Liver (tissue), 9 donors: Measurements from ENCODE around the gene ZNF101. TPM values are rescaled to one million over a fixed set of nuclear protein-coding genes. Genes with fewer than 3 reads are reported as not detected.

Experiments
- DNase-seq: peaks from one replicate; pipeline ENCODE4 v3.0.0-alpha.2; 2017; ENCODE audit warnings: low spot score
- H3K27ac ChIP-seq, 2 donors: one replicate each; pipeline ENCODE4 v1.7.0; 2013; ENCODE audit warnings: inconsistent platforms in 2 of 2, low read length in 2 of 2, control low read depth in 1 of 2, low read depth in 1 of 2, mild to moderate bottlenecking in 1 of 2
- H3K27me3 ChIP-seq, 4 donors: one replicate each; pipeline versions ENCODE4 v1.6.1 to v1.7.0; 2013; ENCODE audit warnings: low read length in 3 of 4, inconsistent platforms in 1 of 4, mild to moderate bottlenecking in 1 of 4, moderate library complexity in 1 of 4; ENCODE audit not compliant: control insufficient read depth in 4 of 4, insufficient read depth in 4 of 4
- H3K36me3 ChIP-seq, 4 donors: one replicate each; pipeline versions ENCODE4 v1.6.1 to v1.7.0; 2013; ENCODE audit warnings: low read length in 3 of 4, mild to moderate bottlenecking in 3 of 4, low read depth in 1 of 4, moderate library complexity in 1 of 4; ENCODE audit not compliant: control insufficient read depth in 4 of 4, insufficient read depth in 3 of 4
- H3K4me1 ChIP-seq, 4 donors: one replicate each; pipeline versions ENCODE4 v1.6.1 to v1.7.0; 2013; ENCODE audit warnings: low read length in 3 of 4, mild to moderate bottlenecking in 3 of 4, moderate library complexity in 1 of 4; ENCODE audit not compliant: control insufficient read depth in 4 of 4, insufficient read depth in 4 of 4
- H3K4me3 ChIP-seq, 3 donors: one replicate each; pipeline versions ENCODE4 v1.6.1 to v1.7.0; 2013; ENCODE audit warnings: low read length in 3 of 3, control low read depth in 1 of 3, low read depth in 1 of 3, mild to moderate bottlenecking in 1 of 3
- H3K9ac ChIP-seq, 2 donors: one replicate each; pipeline ENCODE4 v1.7.0; 2013; ENCODE audit warnings: low read length in 2 of 2, mild to moderate bottlenecking in 2 of 2, moderate library complexity in 2 of 2, control low read depth in 1 of 2, low read depth in 1 of 2
- H3K9me3 ChIP-seq, 4 donors: one replicate each; pipeline versions ENCODE4 v1.6.1 to v1.7.0; 2013; ENCODE audit warnings: low read length in 3 of 4; ENCODE audit not compliant: control insufficient read depth in 4 of 4
- EGR1 ChIP-seq, 2 donors: IDR thresholded peaks; 2 replicates each; pipeline ENCODE4 v1.6.1; 2016 to 2018; ENCODE audit warnings: antibody characterized with exemption in 2 of 2, low read depth in 2 of 2
- FOXA1 ChIP-seq: IDR thresholded peaks from 2 replicates; pipeline ENCODE4 v1.6.1; 2016; ENCODE audit warnings: antibody characterized with exemption
- FOXA2 ChIP-seq: IDR thresholded peaks from 2 replicates; pipeline ENCODE4 v1.6.1; 2016; ENCODE audit warnings: antibody characterized with exemption
- GABPA ChIP-seq, 2 donors: IDR thresholded peaks in 1 of 2; conservative IDR thresholded peaks in 1 of 2; 2 replicates each; pipeline ENCODE4 v1.6.1; 2016; ENCODE audit warnings: antibody characterized with exemption in 2 of 2, mild to moderate bottlenecking in 1 of 2, moderate library complexity in 1 of 2
- HNF4A ChIP-seq, 2 donors: conservative IDR thresholded peaks; 2 replicates each; pipeline ENCODE4 v1.6.1; 2016; ENCODE audit warnings: antibody characterized with exemption in 2 of 2, mild to moderate bottlenecking in 2 of 2
- HNF4G ChIP-seq: IDR thresholded peaks from 2 replicates; pipeline ENCODE4 v1.6.1; 2016; ENCODE audit warnings: antibody characterized with exemption
- JUND ChIP-seq, 2 donors: IDR thresholded peaks; 2 replicates each; pipeline ENCODE4 v1.6.1; 2016; ENCODE audit warnings: antibody characterized with exemption in 2 of 2
- NR2F2 ChIP-seq: IDR thresholded peaks from 2 replicates; pipeline ENCODE4 v1.6.1; 2016; ENCODE audit warnings: antibody characterized with exemption
- RAD21 ChIP-seq, 2 donors: IDR thresholded peaks; 2 replicates each; pipeline ENCODE4 v1.6.1; 2016; ENCODE audit warnings: antibody characterized with exemption in 2 of 2, mild to moderate bottlenecking in 2 of 2
- RXRA ChIP-seq, 2 donors: IDR thresholded peaks; 2 replicates each; pipeline ENCODE4 v1.6.1; 2017 to 2018; ENCODE audit warnings: antibody characterized with exemption in 2 of 2, mild to moderate bottlenecking in 1 of 2
- SP1 ChIP-seq: IDR thresholded peaks from 2 replicates; pipeline ENCODE4 v1.6.1; 2018; ENCODE audit warnings: antibody characterized with exemption, mild to moderate bottlenecking
- TAF1 ChIP-seq: conservative IDR thresholded peaks from 2 replicates; pipeline ENCODE4 v1.6.1; 2016; ENCODE audit warnings: antibody characterized with exemption, mild to moderate bottlenecking
- YY1 ChIP-seq: IDR thresholded peaks from 2 replicates; pipeline ENCODE4 v1.6.1; 2016; ENCODE audit warnings: antibody characterized with exemption, mild to moderate bottlenecking
- WGBS: extraction: QIAGEN DNeasy Blood & Tissue Kit; methylation state at CpG from one replicate; pipeline ENCODE4 v1.1.7; 2013; 5-methylcytosine and 5-hydroxymethylcytosine counted together
- polyA plus RNA-seq, 2 donors: library from polyadenylated mRNA; stranded (reverse) in 1 of 2; unstranded in 1 of 2; fragments of 200-250 nt in 1 of 2; fragments of >200 nt in 1 of 2; fragmentation: Nextera tagmentation in 1 of 2; extraction: Ambion mirVana in 1 of 2; gene quantifications; one replicate each; pipeline versions ENCODE4 v1.2.1 to v1.2.3, GENCODE V29; 2013 to 2015
- total RNA-seq, 2 donors: library from RNA; depleted of rRNA; stranded (reverse); fragments of >200 nt; gene quantifications; one replicate each; pipeline ENCODE4 v1.2.3, GENCODE V29; 2014
- TF ChIP-seq, protein P1 (sequence below): fragments of 150-350 bp; IDR thresholded peaks from 2 replicates; pipeline ENCODE4 v1.5.1; 2017; ENCODE audit warnings: improper control_type of control experiment, low read depth, low read length; ENCODE audit not compliant: missing input control
- TF ChIP-seq, protein P2 (sequence below): IDR thresholded peaks from 2 replicates; pipeline ENCODE4 v1.6.1; 2016; ENCODE audit warnings: antibody characterized with exemption
- TF ChIP-seq, protein P3 (sequence below): IDR thresholded peaks from 2 replicates; pipeline ENCODE4 v1.6.1; 2016; ENCODE audit warnings: antibody characterized with exemption
- TF ChIP-seq, protein P4 (sequence below): IDR thresholded peaks from 2 replicates; pipeline ENCODE4 v1.6.1; 2016; ENCODE audit warnings: antibody characterized with exemption, mild to moderate bottlenecking
- TF ChIP-seq, protein P5 (sequence below): IDR thresholded peaks from 2 replicates; pipeline ENCODE4 v1.6.1; 2016; ENCODE audit warnings: antibody characterized with exemption
- donor health status: healthy.
- donor health status: healthy.
- donor health status: healthy.
- donor health status: healthy.
- donor health status: healthy.

Gene ZNF101
- total and polyA plus RNA-seq, 4 donors = 1.5 to 6.9 (median 3.5) TPM

DNA sequence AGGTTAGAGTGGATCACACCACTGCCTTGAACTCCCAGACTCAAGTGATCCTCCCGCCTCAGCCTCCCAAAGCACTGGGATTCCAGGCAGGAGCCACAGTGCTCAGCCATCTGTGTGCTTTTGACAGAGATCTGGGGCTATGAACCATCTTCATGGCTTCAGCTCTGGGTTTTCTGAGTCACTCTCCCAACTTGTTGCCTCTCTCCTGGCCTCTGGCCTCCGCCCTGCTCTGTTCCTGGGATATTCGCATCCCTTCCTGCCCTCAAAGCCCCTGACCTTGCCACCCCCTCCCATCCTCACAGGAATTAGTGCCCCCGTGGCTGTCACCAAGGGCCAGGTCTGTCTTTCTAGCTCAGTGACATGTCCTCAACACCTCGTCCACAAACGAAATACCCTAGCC, 19.5 kb upstream of the ZNF101 start:
- WGBS = 95% methylated on average over 6 of the region's 6 CpGs
- Histone ChIP-seq H3K4me3 (no peak overlapping the region), H3K9ac (no peak overlapping the region), H3K36me3 (peaks cover 21 to 84% (median 44%) of the 10 kb centered on the region in 4 donors), H3K9me3 (no peaks in the 10 kb centered on the region), H3K4me1 (peaks cover 0 to under 1% (median 0%) of the 10 kb centered on the region in 4 donors), H3K27me3 (no peaks in the 10 kb centered on the region), H3K27ac (no peak overlapping the region)
- TF ChIP-seq, protein P1, sequence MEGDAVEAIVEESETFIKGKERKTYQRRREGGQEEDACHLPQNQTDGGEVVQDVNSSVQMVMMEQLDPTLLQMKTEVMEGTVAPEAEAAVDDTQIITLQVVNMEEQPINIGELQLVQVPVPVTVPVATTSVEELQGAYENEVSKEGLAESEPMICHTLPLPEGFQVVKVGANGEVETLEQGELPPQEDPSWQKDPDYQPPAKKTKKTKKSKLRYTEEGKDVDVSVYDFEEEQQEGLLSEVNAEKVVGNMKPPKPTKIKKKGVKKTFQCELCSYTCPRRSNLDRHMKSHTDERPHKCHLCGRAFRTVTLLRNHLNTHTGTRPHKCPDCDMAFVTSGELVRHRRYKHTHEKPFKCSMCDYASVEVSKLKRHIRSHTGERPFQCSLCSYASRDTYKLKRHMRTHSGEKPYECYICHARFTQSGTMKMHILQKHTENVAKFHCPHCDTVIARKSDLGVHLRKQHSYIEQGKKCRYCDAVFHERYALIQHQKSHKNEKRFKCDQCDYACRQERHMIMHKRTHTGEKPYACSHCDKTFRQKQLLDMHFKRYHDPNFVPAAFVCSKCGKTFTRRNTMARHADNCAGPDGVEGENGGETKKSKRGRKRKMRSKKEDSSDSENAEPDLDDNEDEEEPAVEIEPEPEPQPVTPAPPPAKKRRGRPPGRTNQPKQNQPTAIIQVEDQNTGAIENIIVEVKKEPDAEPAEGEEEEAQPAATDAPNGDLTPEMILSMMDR = no peak
- TF ChIP-seq, protein P2, sequence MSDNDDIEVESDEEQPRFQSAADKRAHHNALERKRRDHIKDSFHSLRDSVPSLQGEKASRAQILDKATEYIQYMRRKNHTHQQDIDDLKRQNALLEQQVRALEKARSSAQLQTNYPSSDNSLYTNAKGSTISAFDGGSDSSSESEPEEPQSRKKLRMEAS = no peak
- TF ChIP-seq RAD21 (IDR thresholded peaks at IDR 0.05) (no peak), TAF1 (no peak), HNF4G (no peak), NR2F2 (no peak)
- TF ChIP-seq, protein P3, sequence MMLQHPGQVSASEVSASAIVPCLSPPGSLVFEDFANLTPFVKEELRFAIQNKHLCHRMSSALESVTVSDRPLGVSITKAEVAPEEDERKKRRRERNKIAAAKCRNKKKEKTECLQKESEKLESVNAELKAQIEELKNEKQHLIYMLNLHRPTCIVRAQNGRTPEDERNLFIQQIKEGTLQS = no peak
- no peak for DNase-seq

DNA sequence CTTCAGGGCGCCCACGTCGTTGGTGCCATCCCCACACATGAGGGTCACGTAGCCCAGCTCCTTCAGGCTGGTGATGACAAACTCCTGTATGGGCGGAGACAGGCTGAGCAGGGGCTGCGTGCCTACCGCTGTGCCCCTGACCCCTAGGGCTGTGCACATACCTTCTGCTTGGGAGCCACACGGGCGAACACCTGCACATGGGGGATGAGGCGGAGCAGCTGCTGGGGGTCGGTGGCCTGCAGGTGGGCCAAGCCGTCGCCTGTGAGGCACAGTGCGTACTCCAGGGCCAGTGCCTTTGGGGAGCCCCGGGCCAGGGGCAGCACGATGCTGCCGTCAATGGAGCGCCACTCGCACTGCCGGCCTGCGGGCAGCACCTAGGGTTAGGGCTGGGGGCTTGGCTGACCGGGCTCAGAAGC, 19.1 kb upstream of the ZNF101 start:
- H3K4me1 ChIP-seq = no peaks in the 10 kb centered on the region
- no peak overlapping the region for H3K9ac ChIP-seq
- TF ChIP-seq TAF1 (no peak), NR2F2 (no peak), FOXA1 (no peak), EGR1 (IDR thresholded peaks at IDR 0.05; ENCODE audit: low read depth in 2 of 2) (no peak), RXRA (IDR thresholded peaks at IDR 0.05) (no peak), JUND (IDR thresholded peaks at IDR 0.05) (no peak), GABPA (IDR thresholded peaks at IDR 0.05 in 1 of 2, conservative IDR thresholded peaks at IDR 0.05 in 1 of 2) (no peak), YY1 (no peak), HNF4G (no peak), FOXA2 (no peak), HNF4A (conservative IDR thresholded peaks at IDR 0.05) (no peak), RAD21 (IDR thresholded peaks at IDR 0.05) (no peak), SP1 (no peak)
- TF ChIP-seq, protein P2 = no peak
- TF ChIP-seq, protein P4, sequence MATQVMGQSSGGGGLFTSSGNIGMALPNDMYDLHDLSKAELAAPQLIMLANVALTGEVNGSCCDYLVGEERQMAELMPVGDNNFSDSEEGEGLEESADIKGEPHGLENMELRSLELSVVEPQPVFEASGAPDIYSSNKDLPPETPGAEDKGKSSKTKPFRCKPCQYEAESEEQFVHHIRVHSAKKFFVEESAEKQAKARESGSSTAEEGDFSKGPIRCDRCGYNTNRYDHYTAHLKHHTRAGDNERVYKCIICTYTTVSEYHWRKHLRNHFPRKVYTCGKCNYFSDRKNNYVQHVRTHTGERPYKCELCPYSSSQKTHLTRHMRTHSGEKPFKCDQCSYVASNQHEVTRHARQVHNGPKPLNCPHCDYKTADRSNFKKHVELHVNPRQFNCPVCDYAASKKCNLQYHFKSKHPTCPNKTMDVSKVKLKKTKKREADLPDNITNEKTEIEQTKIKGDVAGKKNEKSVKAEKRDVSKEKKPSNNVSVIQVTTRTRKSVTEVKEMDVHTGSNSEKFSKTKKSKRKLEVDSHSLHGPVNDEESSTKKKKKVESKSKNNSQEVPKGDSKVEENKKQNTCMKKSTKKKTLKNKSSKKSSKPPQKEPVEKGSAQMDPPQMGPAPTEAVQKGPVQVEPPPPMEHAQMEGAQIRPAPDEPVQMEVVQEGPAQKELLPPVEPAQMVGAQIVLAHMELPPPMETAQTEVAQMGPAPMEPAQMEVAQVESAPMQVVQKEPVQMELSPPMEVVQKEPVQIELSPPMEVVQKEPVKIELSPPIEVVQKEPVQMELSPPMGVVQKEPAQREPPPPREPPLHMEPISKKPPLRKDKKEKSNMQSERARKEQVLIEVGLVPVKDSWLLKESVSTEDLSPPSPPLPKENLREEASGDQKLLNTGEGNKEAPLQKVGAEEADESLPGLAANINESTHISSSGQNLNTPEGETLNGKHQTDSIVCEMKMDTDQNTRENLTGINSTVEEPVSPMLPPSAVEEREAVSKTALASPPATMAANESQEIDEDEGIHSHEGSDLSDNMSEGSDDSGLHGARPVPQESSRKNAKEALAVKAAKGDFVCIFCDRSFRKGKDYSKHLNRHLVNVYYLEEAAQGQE = no peak
- TF ChIP-seq, protein P1 = no peak
- TF ChIP-seq, protein P3 = no peak
- TF ChIP-seq, protein P5, sequence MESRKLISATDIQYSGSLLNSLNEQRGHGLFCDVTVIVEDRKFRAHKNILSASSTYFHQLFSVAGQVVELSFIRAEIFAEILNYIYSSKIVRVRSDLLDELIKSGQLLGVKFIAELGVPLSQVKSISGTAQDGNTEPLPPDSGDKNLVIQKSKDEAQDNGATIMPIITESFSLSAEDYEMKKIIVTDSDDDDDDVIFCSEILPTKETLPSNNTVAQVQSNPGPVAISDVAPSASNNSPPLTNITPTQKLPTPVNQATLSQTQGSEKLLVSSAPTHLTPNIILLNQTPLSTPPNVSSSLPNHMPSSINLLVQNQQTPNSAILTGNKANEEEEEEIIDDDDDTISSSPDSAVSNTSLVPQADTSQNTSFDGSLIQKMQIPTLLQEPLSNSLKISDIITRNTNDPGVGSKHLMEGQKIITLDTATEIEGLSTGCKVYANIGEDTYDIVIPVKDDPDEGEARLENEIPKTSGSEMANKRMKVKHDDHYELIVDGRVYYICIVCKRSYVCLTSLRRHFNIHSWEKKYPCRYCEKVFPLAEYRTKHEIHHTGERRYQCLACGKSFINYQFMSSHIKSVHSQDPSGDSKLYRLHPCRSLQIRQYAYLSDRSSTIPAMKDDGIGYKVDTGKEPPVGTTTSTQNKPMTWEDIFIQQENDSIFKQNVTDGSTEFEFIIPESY = no peak
- no peaks in the 10 kb centered on the region for H3K27me3 ChIP-seq
- peaks cover 23 to 88% (median 46%) of the 10 kb centered on the region in 4 donors for H3K36me3 ChIP-seq
- no peaks in the 10 kb centered on the region for H3K9me3 ChIP-seq
- DNase-seq = no peak
- H3K4me3 ChIP-seq = no peak overlapping the region
- no peak overlapping the region for H3K27ac ChIP-seq
- 97% methylated on average over 22 of the region's 22 CpGs for WGBS
